Subcutaneous abdominal adipose tissue (tissue), 5 donors: ENCODE results near the gene P3H3.

Experiments
- H3K27ac ChIP-seq: one replicate; pipeline ENCODE4 v1.7.0; 2013; ENCODE audit warnings: low read depth, mild to moderate bottlenecking, inconsistent platforms, low read length, moderate library complexity
- H3K27me3 ChIP-seq, 5 donors: one replicate each; pipeline ENCODE4 v1.7.0; 2013; ENCODE audit warnings: low read length in 5 of 5, inconsistent platforms in 1 of 5; ENCODE audit not compliant: control insufficient read depth in 5 of 5, insufficient read depth in 4 of 5
- H3K36me3 ChIP-seq, 5 donors: one replicate each; pipeline ENCODE4 v1.7.0; 2013; ENCODE audit warnings: low read length in 5 of 5; ENCODE audit not compliant: control insufficient read depth in 5 of 5, insufficient read depth in 5 of 5
- H3K4me1 ChIP-seq, 5 donors: one replicate each; pipeline ENCODE4 v1.7.0; 2013; ENCODE audit warnings: low read length in 5 of 5, mild to moderate bottlenecking in 3 of 5, moderate library complexity in 1 of 5; ENCODE audit not compliant: control insufficient read depth in 5 of 5, insufficient read depth in 5 of 5
- H3K4me3 ChIP-seq, 5 donors: one replicate each; pipeline ENCODE4 v1.7.0; 2013; ENCODE audit warnings: low read length in 5 of 5, low read depth in 1 of 5
- H3K9ac ChIP-seq, 5 donors: one replicate each; pipeline ENCODE4 v1.7.0; 2013; ENCODE audit warnings: low read length in 5 of 5, mild to moderate bottlenecking in 4 of 5, moderate library complexity in 3 of 5
- H3K9me3 ChIP-seq, 5 donors: one replicate each; pipeline ENCODE4 v1.7.0; 2013; ENCODE audit warnings: low read length in 5 of 5; ENCODE audit not compliant: control insufficient read depth in 5 of 5
- donor health status: healthy.
- donor health status: healthy.
- donor health status: healthy.
- donor health status: healthy.
- donor health status: healthy.

The P3H3 gene

GRCh38 chr12:6842075-6842474, 13.9 kb downstream of the P3H3 start:
- peaks cover 0 to 27% (median 13%) of the 10 kb centered on the region in 5 donors for H3K36me3 ChIP-seq
- H3K27ac ChIP-seq, result no peak overlapping the region
- H3K27me3 ChIP-seq, result peaks cover 0 to 17% (median 9%) of the 10 kb centered on the region in 5 donors
- no peak overlapping the region for H3K9ac ChIP-seq
- no peaks in the 10 kb centered on the region for H3K4me1 ChIP-seq
- no peak overlapping the region for H3K4me3 ChIP-seq
- H3K9me3 ChIP-seq, result no peaks in the 10 kb centered on the region

GRCh38 chr12:6843118-6843902, 15.1 kb downstream of the P3H3 start:
- no peak overlapping the region for H3K4me3 ChIP-seq
- no peak overlapping the region for H3K9ac ChIP-seq
- no peaks in the 10 kb centered on the region for H3K9me3 ChIP-seq
- no peaks in the 10 kb centered on the region for H3K4me1 ChIP-seq
- H3K27ac ChIP-seq, result no peak overlapping the region
- peaks cover 0 to 17% (median 7%) of the 10 kb centered on the region in 5 donors for H3K27me3 ChIP-seq
- peaks cover 0 to 18% (median 9%) of the 10 kb centered on the region in 5 donors for H3K36me3 ChIP-seq

- Histone ChIP-seq H3K27me3 (peaks cover 0 to 17% (median 7%) of the 10 kb centered on the region in 5 donors), H3K36me3 (peaks cover 0 to 9% (median 3%) of the 10 kb centered on the region in 5 donors), H3K9me3 (no peaks in the 10 kb centered on the region), H3K27ac (no peak overlapping the region), H3K4me1 (no peaks in the 10 kb centered on the region), H3K4me3 (no peak overlapping the region), H3K9ac (no peak overlapping the region)
Observed at GRCh38 chr12:6845395-6845794, 17.2 kb downstream of the P3H3 start.

- H3K9me3 ChIP-seq, result no peaks in the 10 kb centered on the region
- H3K27ac ChIP-seq, result no peak overlapping the region
- H3K27me3 ChIP-seq, result peaks cover 0 to 17% (median 7%) of the 10 kb centered on the region in 5 donors
- H3K4me1 ChIP-seq, result peaks cover 6 to 9% (median 8%) of the 10 kb centered on the region in 5 donors
- H3K36me3 ChIP-seq, result peaks cover 0 to 9% (median 3%) of the 10 kb centered on the region in 5 donors
- H3K9ac ChIP-seq, result no peak overlapping the region
- no peak overlapping the region for H3K4me3 ChIP-seq
Observed at GRCh38 chr12:6846316-6846869, 18.2 kb downstream of the P3H3 start.

GRCh38 chr12:6847676-6848075, 19.5 kb downstream of the P3H3 start:
- Histone ChIP-seq H3K9me3 (peaks cover 0 to 5% (median 0%) of the 10 kb centered on the region in 5 donors), H3K4me1 (peaks cover 10 to 18% (median 13%) of the 10 kb centered on the region in 5 donors), H3K9ac (no peak overlapping the region), H3K4me3 (no peak overlapping the region), H3K36me3 (peaks cover 0 to 9% (median 7%) of the 10 kb centered on the region in 5 donors), H3K27me3 (peaks cover 0 to 22% (median 3%) of the 10 kb centered on the region in 5 donors), H3K27ac (no peak overlapping the region)

- Histone ChIP-seq H3K4me1 (peaks cover 17 to 24% (median 23%) of the 10 kb centered on the region in 5 donors), H3K9ac (no peak overlapping the region), H3K36me3 (peaks cover 0 to 9% (median 7%) of the 10 kb centered on the region in 5 donors), H3K4me3 (no peak overlapping the region), H3K9me3 (peaks cover 0 to 5% (median 0%) of the 10 kb centered on the region in 5 donors), H3K27ac (no peak overlapping the region), H3K27me3 (peaks cover 0 to 14% (median 0%) of the 10 kb centered on the region in 5 donors)
Observed at GRCh38 chr12:6849427-6849826, 21.2 kb downstream of the P3H3 start.

- peaks cover 0 to 14% (median 0%) of the 10 kb centered on the region in 5 donors for H3K27me3 ChIP-seq
- H3K36me3 ChIP-seq, result peaks cover 0 to 9% (median 7%) of the 10 kb centered on the region in 5 donors
- H3K9me3 ChIP-seq, result peaks cover 0 to 5% (median 0%) of the 10 kb centered on the region in 5 donors
- no peak overlapping the region for H3K4me3 ChIP-seq
- H3K4me1 ChIP-seq, result peaks cover 17 to 24% (median 23%) of the 10 kb centered on the region in 5 donors
- H3K9ac ChIP-seq, result no peak overlapping the region
- H3K27ac ChIP-seq, result no peak overlapping the region
Observed at GRCh38 chr12:6849976-6850560, 21.9 kb downstream of the P3H3 start.

GRCh38 chr12:6850796-6851152, 22.6 kb downstream of the P3H3 start:
- peak overlapping the region; percentile 96 for H3K27ac ChIP-seq
- peak overlapping the region; percentile 85 to 100 (median 98) for H3K4me3 ChIP-seq
- peaks cover 0 to 5% (median 0%) of the 10 kb centered on the region in 5 donors for H3K9me3 ChIP-seq
- H3K4me1 ChIP-seq, result peaks cover 17 to 24% (median 23%) of the 10 kb centered on the region in 5 donors
- H3K27me3 ChIP-seq, result peaks cover 0 to 14% (median 0%) of the 10 kb centered on the region in 5 donors
- H3K9ac ChIP-seq, result peak overlapping the region in 2 of 5 donors; percentile 71 to 99
- peaks cover 0 to 14% (median 6%) of the 10 kb centered on the region in 5 donors for H3K36me3 ChIP-seq

- H3K27me3 ChIP-seq, result peaks cover 0 to 14% (median 0%) of the 10 kb centered on the region in 5 donors
- H3K27ac ChIP-seq, result peak within 1 kb of the TSS; percentile 96
- peak within 1 kb of the TSS; percentile 78 to 99 (median 86) for H3K9ac ChIP-seq
- H3K4me3 ChIP-seq, result peak within 1 kb of the TSS; percentile 94 to 100 (median 98)
- H3K36me3 ChIP-seq, result peaks cover 0 to 18% (median 11%) of the 10 kb centered on the region in 5 donors
- H3K4me1 ChIP-seq, result peaks cover 17 to 24% (median 23%) of the 10 kb centered on the region in 5 donors
- peaks cover 0 to 5% (median 0%) of the 10 kb centered on the region in 5 donors for H3K9me3 ChIP-seq
Observed at GRCh38 chr12:6851153-6851920, 23.1 kb downstream of the P3H3 start, which contains the start of gene CDCA3. TSS of gene CDCA3 (minus strand) at chr12:6851286. CDS start at chr12:6850952, 334 bp downstream.
